CD14-positive monocyte (primary cell): Measurements from ENCODE around the gene EPB41L5. TPM values are rescaled to one million over a fixed set of nuclear protein-coding genes. Genes with fewer than 3 reads are reported as not detected.
A peak's percentile ranks its signal among the peaks of the same experiment; 100 is the strongest.

ENCODE experiments used
- DNase-seq, 3 donors: peaks; one replicate each; pipeline ENCODE4 v3.0.0-alpha.2; 2011 to 2022
- H2AFZ ChIP-seq: 2 replicates; pipeline ENCODE4 v1.6.0; 2012; ENCODE audit warnings: mild to moderate bottlenecking, low read depth, low read length, inconsistent platforms; ENCODE audit not compliant: insufficient read depth, poor library complexity, severe bottlenecking
- H3K27ac ChIP-seq, 2 donors: 1 replicate in 1 of 2; 2 replicates in 1 of 2; pipeline ENCODE4 v1.5.1; 2012 to 2013; ENCODE audit warnings: low read length in 2 of 2, control low read depth in 1 of 2, inconsistent platforms in 1 of 2, low read depth in 1 of 2, mild to moderate bottlenecking in 1 of 2
- H3K27me3 ChIP-seq, 2 donors: one replicate each; pipeline versions ENCODE4 v1.6.0 to v1.6.1; 2011 to 2013; ENCODE audit warnings: low read length in 2 of 2; ENCODE audit not compliant: control insufficient read depth in 2 of 2, insufficient read depth in 2 of 2
- H3K36me3 ChIP-seq, 2 donors: replicated peaks in 1 of 2; 1 replicate in 1 of 2; 2 replicates in 1 of 2; pipeline versions ENCODE4 v1.5.1 to v1.6.1; 2012 to 2013; ENCODE audit warnings: low read length in 2 of 2, control low read depth in 1 of 2, inconsistent platforms in 1 of 2, mild to moderate bottlenecking in 1 of 2; ENCODE audit not compliant: insufficient read depth in 2 of 2, control insufficient read depth in 1 of 2
- H3K4me1 ChIP-seq, 2 donors: 1 replicate in 1 of 2; 2 replicates in 1 of 2; pipeline versions ENCODE4 v1.5.1 to v1.6.1; 2012 to 2013; ENCODE audit warnings: low read length in 2 of 2, control low read depth in 1 of 2, inconsistent platforms in 1 of 2, mild to moderate bottlenecking in 1 of 2, moderate library complexity in 1 of 2; ENCODE audit not compliant: insufficient read depth in 2 of 2, control insufficient read depth in 1 of 2
- H3K4me2 ChIP-seq: replicated peaks from 2 replicates; pipeline ENCODE3; 2012; ENCODE audit warnings: low read length, moderate library complexity, mild to moderate bottlenecking; ENCODE audit not compliant: poor library complexity, severe bottlenecking; ENCODE audit errors: extremely low read depth
- H3K4me3 ChIP-seq, 3 experiments: fragments of 200-600 bp in 1 of 3; sonication (generic) in 1 of 3; replicated peaks in 1 of 3; 1 replicate in 2 of 3; 2 replicates in 1 of 3; pipeline ENCODE4 v1.5.1; 2011 to 2013; ENCODE audit warnings: low read length in 3 of 3, mild to moderate bottlenecking in 3 of 3, control low read depth in 2 of 3, low read depth in 2 of 3, inconsistent platforms in 1 of 3, moderate library complexity in 1 of 3
- H3K79me2 ChIP-seq: 2 replicates; pipeline ENCODE4 v1.6.0; 2012; ENCODE audit warnings: mild to moderate bottlenecking, control low read depth, inconsistent platforms, low read length, moderate library complexity; ENCODE audit not compliant: insufficient read depth
- H3K9ac ChIP-seq: 2 replicates; pipeline ENCODE4 v1.6.0; 2017; ENCODE audit warnings: low read length, mild to moderate bottlenecking; ENCODE audit not compliant: insufficient read depth, poor library complexity, severe bottlenecking
- H3K9me3 ChIP-seq, 2 donors: replicated peaks in 1 of 2; 1 replicate in 1 of 2; 2 replicates in 1 of 2; pipeline versions ENCODE4 v1.5.1 to v1.6.1; 2012 to 2013; ENCODE audit warnings: low read length in 2 of 2, control low read depth in 1 of 2; ENCODE audit not compliant: control insufficient read depth in 1 of 2, insufficient read depth in 1 of 2
- H4K20me1 ChIP-seq: 2 replicates; pipeline ENCODE4 v1.6.0; 2012; ENCODE audit warnings: mild to moderate bottlenecking, low read length, control low read depth, moderate library complexity; ENCODE audit not compliant: insufficient read depth
- H3K27ac Mint-ChIP-seq, 7 donors: one replicate each; pipeline ENCODE4 v1.8.0; 2020; ENCODE audit warnings: mild to moderate bottlenecking in 7 of 7, mixed read lengths in 7 of 7, moderate library complexity in 6 of 7, inconsistent platforms in 2 of 7
- H3K27me3 Mint-ChIP-seq, 3 donors: one replicate each; pipeline ENCODE4 v1.8.0; 2021 to 2022; ENCODE audit warnings: low read depth in 3 of 3, mild to moderate bottlenecking in 3 of 3, mixed read lengths in 3 of 3, moderate library complexity in 3 of 3, inconsistent platforms in 1 of 3
- H3K36me3 Mint-ChIP-seq, 2 donors: one replicate each; pipeline ENCODE4 v1.8.0; 2020; ENCODE audit warnings: mixed read lengths in 2 of 2, inconsistent platforms in 1 of 2, mild to moderate bottlenecking in 1 of 2
- H3K4me1 Mint-ChIP-seq: one replicate; pipeline ENCODE4 v1.8.0; 2020; ENCODE audit warnings: mild to moderate bottlenecking, mixed read lengths
- H3K4me3 Mint-ChIP-seq, 2 donors: one replicate each; pipeline ENCODE4 v1.8.0; 2020; ENCODE audit warnings: mild to moderate bottlenecking in 2 of 2, mixed read lengths in 2 of 2, moderate library complexity in 1 of 2
- H3K9me3 Mint-ChIP-seq, 7 donors: one replicate each; pipeline ENCODE4 v1.8.0; 2020 to 2022; ENCODE audit warnings: mixed read lengths in 7 of 7, mild to moderate bottlenecking in 6 of 7, moderate library complexity in 6 of 7, inconsistent platforms in 2 of 7
- WGBS: methylation state at CpG from one replicate; pipeline ENCODE4 v1.1.5; 2013; ENCODE audit warnings: missing lambda C conversion rate; ENCODE audit not compliant: insufficient coverage; 5-methylcytosine and 5-hydroxymethylcytosine counted together
- intact Hi-C, 2 donors: fragments of 100-400 bp; cut with micrococcal nuclease; formaldehyde crosslinking; loops; one replicate each; pipeline versions ENCODE4 v1.15.0 to v1.15.1; 2023
- polyA plus RNA-seq, 3 donors: library from polyadenylated mRNA; depleted of rRNA in 1 of 3; unstranded in 2 of 3; stranded (reverse) in 1 of 3; fragments of 300-500 nt in 2 of 3; fragments of >200 nt in 1 of 3; fragmentation: Illumina TruSeq in 2 of 3; gene quantifications; 1 replicate in 2 of 3; 2 replicates in 1 of 3; pipeline ENCODE4 v1.2.3, GENCODE V29; 2012 to 2021
- TF ChIP-seq, protein P1 (sequence below): fragments of 200-600 bp; IDR thresholded peaks from one replicate; pipeline ENCODE4 v1.8.0; 2022; ENCODE audit warnings: antibody characterized with exemption, mild to moderate bottlenecking

Gene EPB41L5
- polyA plus RNA-seq, 3 donors = 1.4 to 2.4 (median 2.0) TPM

GRCh38 chr2:120110062-120110362 is 97.1 kb downstream of the EPB41L5 start:
- peak overlapping the region in 1 of 2 donors; percentile 10 for H3K4me3 Mint-ChIP-seq

GRCh38 chr2:120110507-120110906 is 97.6 kb downstream of the EPB41L5 start:
- TF ChIP-seq, protein P1, sequence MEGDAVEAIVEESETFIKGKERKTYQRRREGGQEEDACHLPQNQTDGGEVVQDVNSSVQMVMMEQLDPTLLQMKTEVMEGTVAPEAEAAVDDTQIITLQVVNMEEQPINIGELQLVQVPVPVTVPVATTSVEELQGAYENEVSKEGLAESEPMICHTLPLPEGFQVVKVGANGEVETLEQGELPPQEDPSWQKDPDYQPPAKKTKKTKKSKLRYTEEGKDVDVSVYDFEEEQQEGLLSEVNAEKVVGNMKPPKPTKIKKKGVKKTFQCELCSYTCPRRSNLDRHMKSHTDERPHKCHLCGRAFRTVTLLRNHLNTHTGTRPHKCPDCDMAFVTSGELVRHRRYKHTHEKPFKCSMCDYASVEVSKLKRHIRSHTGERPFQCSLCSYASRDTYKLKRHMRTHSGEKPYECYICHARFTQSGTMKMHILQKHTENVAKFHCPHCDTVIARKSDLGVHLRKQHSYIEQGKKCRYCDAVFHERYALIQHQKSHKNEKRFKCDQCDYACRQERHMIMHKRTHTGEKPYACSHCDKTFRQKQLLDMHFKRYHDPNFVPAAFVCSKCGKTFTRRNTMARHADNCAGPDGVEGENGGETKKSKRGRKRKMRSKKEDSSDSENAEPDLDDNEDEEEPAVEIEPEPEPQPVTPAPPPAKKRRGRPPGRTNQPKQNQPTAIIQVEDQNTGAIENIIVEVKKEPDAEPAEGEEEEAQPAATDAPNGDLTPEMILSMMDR = no peak
- Histone ChIP-seq H3K9me3 (no peaks in the 10 kb centered on the region), H3K36me3 (no peaks in the 10 kb centered on the region), H2AFZ (peak overlapping the region; percentile 12), H3K9ac (no peak overlapping the region), H3K4me2 (peak overlapping the region; percentile 77), H3K4me1 (peaks cover 32 to 33% of the 10 kb centered on the region in 2 donors), H3K27ac (peak overlapping the region; percentile 48 to 64), H4K20me1 (no peaks in the 10 kb centered on the region), H3K27me3 (no peaks in the 10 kb centered on the region), H3K79me2 (no peaks in the 10 kb centered on the region), H3K4me3 (peak overlapping the region in 1 of 3 experiments; percentile 68)
- peak; percentile 27 to 66 (median 48) for DNase-seq
- H3K9me3 Mint-ChIP-seq = no peaks in the 10 kb centered on the region
- H3K27me3 Mint-ChIP-seq = peaks cover 1 to 2% (median 1%) of the 10 kb centered on the region in 3 donors
- no peaks in the 10 kb centered on the region for H3K36me3 Mint-ChIP-seq
- H3K4me3 Mint-ChIP-seq = peak overlapping the region; percentile 17 to 44
- 20% methylated on average over 5 of the region's 6 CpGs for WGBS
- intact Hi-C loops = no loop called here
- peaks cover 36% of the 10 kb centered on the region for H3K4me1 Mint-ChIP-seq
- H3K27ac Mint-ChIP-seq = peak overlapping the region in 6 of 7 donors; percentile 2 to 81 (median 74)

More at GRCh38 chr2:120110062-120110362, 97.1 kb downstream of the EPB41L5 start:
- H3K4me1 ChIP-seq = peaks cover 32 to 33% of the 10 kb centered on the region in 2 donors
- no peak for DNase-seq
- Mint-ChIP-seq H3K27me3 (peaks cover 1 to 2% (median 1%) of the 10 kb centered on the region in 3 donors), H3K27ac (peak overlapping the region in 4 of 7 donors; percentile 2 to 84 (median 46)), H3K9me3 (no peaks in the 10 kb centered on the region), H3K36me3 (no peaks in the 10 kb centered on the region), H3K4me1 (peaks cover 36% of the 10 kb centered on the region)
- H3K9ac ChIP-seq = no peak overlapping the region
- no peaks in the 10 kb centered on the region for H4K20me1 ChIP-seq
- TF ChIP-seq, protein P1 = peak; percentile 33
- WGBS = 89% methylated on average over 3 of the region's 3 CpGs
- no peaks in the 10 kb centered on the region for H3K9me3 ChIP-seq
- no peaks in the 10 kb centered on the region for H3K79me2 ChIP-seq
- no peaks in the 10 kb centered on the region for H3K36me3 ChIP-seq
- peak overlapping the region; percentile 77 for H3K4me2 ChIP-seq
- H3K4me3 ChIP-seq = peak overlapping the region in 1 of 3 experiments; percentile 68
- peak overlapping the region in 1 of 2 donors; percentile 65 for H3K27ac ChIP-seq
- intact Hi-C loops = no loop called here
- no peak overlapping the region for H2AFZ ChIP-seq
- no peaks in the 10 kb centered on the region for H3K27me3 ChIP-seq
